ENCODE measurements around the gene PCED1B. TPM values are rescaled to one million over a fixed set of nuclear protein-coding genes. Genes with fewer than 3 reads are reported as not detected.

The PCED1B gene
- total RNA-seq, 4 donors from 2014 or later: 2.6 to 4.6 (median 4.2) TPM

- TF ChIP-seq CTCF (IDR thresholded peaks at IDR 0.05; ENCODE audit: low read depth): no peak
Measured at GRCh38 chr12:47114481-47114892, 35.1 kb downstream of the PCED1B start.

GRCh38 chr12:47120736-47121135 lies 41.3 kb downstream of the PCED1B start:
- no peak for TF ChIP-seq CTCF (IDR thresholded peaks at IDR 0.05; ENCODE audit: low read depth)

- no peak for TF ChIP-seq CTCF (IDR thresholded peaks at IDR 0.05; ENCODE audit: low read depth)
Measured at GRCh38 chr12:47121146-47121545, 41.7 kb downstream of the PCED1B start.

GRCh38 chr12:47122602-47123001 lies 43.2 kb downstream of the PCED1B start:
- no peak for TF ChIP-seq CTCF (IDR thresholded peaks at IDR 0.05; ENCODE audit: low read depth)

- TF ChIP-seq CTCF (IDR thresholded peaks at IDR 0.05; ENCODE audit: low read depth): no peak
Measured at GRCh38 chr12:47123730-47124129, 44.3 kb downstream of the PCED1B start.

- TF ChIP-seq CTCF (IDR thresholded peaks at IDR 0.05; ENCODE audit: low read depth): no peak
Measured at GRCh38 chr12:47124451-47124850, 45.0 kb downstream of the PCED1B start.

- no peak for TF ChIP-seq CTCF (IDR thresholded peaks at IDR 0.05; ENCODE audit: low read depth)
Measured at GRCh38 chr12:47126246-47126645, 46.8 kb downstream of the PCED1B start.
